Activated CD4-positive, alpha-beta T cell treated with anti-CD3 and anti-CD28 coated beads, Interleukin-2, amount 10 ng/mL, durations not matched to agents 7 days and 5 days (primary cell): Measurements from ENCODE around the gene KRTAP5-7. TPM values are rescaled to one million over a fixed set of nuclear protein-coding genes. Genes with fewer than 3 reads are reported as not detected.
"Not testable (repeated sequence)": the region's sequence is repeated elsewhere in the genome, so short reads cannot be mapped to it uniquely, and the experiment has no call there.

Experiments used
- CTCF ChIA-PET: fragments of 350-600 bp; sonication (Branson Sonifier 250); formaldehyde crosslinking; loops from one replicate; lab custom pipeline; 2021; ENCODE audit warnings: antibody characterized with exemption; lab: Charles Lee
- POLR2A ChIA-PET: fragments of 350-600 bp; sonication (Branson Sonifier 250); formaldehyde crosslinking; loops from one replicate; lab custom pipeline; 2021; ENCODE audit warnings: antibody characterized with exemption; lab: Charles Lee
- DNase-seq: peaks from one replicate; pipeline ENCODE4 v3.0.0-alpha.2; 2020
- H3K27ac Mint-ChIP-seq: one replicate; pipeline ENCODE4 v1.8.0; 2021; ENCODE audit warnings: mild to moderate bottlenecking, moderate library complexity, mixed read lengths
- H3K27me3 Mint-ChIP-seq: one replicate; pipeline ENCODE4 v1.8.0; 2021; ENCODE audit warnings: mixed read lengths
- H3K36me3 Mint-ChIP-seq: one replicate; pipeline ENCODE4 v1.8.0; 2021; ENCODE audit warnings: low read depth, mixed read lengths
- H3K4me1 Mint-ChIP-seq: one replicate; pipeline ENCODE4 v1.8.0; 2021; ENCODE audit warnings: mixed read lengths
- H3K4me3 Mint-ChIP-seq: one replicate; pipeline ENCODE4 v1.8.0; 2021; ENCODE audit warnings: mild to moderate bottlenecking, moderate library complexity, mixed read lengths
- H3K9me3 Mint-ChIP-seq: one replicate; pipeline ENCODE4 v1.8.0; 2021; ENCODE audit warnings: mixed read lengths
- total RNA-seq, 2 experiments: library from RNA; stranded (reverse); gene quantifications; one replicate each; pipeline ENCODE4 v1.2.3, GENCODE V29; 2021

KRTAP5-7 gene
- under 1 TPM in 1 of 2 experiments, not detected in 1; 0.29 TPM for total RNA-seq

GRCh38 chr11:71526796-71527575 lies at the start of gene KRTAP5-7:
Gene KRTAP5-7 (plus strand): TSS chr11:71527267. CDS start chr11:71527301, 34 bp downstream.
- H3K4me3 Mint-ChIP-seq, H3K27ac Mint-ChIP-seq, H3K9me3 Mint-ChIP-seq, H3K36me3 Mint-ChIP-seq, H3K27me3 Mint-ChIP-seq, POLR2A ChIA-PET, H3K4me1 Mint-ChIP-seq, DNase-seq, CTCF ChIA-PET: not testable (repeated sequence)

GRCh38 chr11:71477641-71478527 lies 49.2 kb upstream of the KRTAP5-7 start:
- Mint-ChIP-seq H3K4me1 (no peaks in the 10 kb centered on the region), H3K4me3 (no peak overlapping the region), H3K27me3 (no peaks in the 10 kb centered on the region), H3K36me3 (peaks cover 42% of the 10 kb centered on the region), H3K9me3 (no peaks in the 10 kb centered on the region), H3K27ac (no peak overlapping the region)
- DNase-seq: no peak
- CTCF ChIA-PET: no interaction called here
- POLR2A ChIA-PET: no interaction called here

- no peak for DNase-seq
- Mint-ChIP-seq H3K4me1 (no peaks in the 10 kb centered on the region), H3K36me3 (peaks cover 48% of the 10 kb centered on the region), H3K27me3 (no peaks in the 10 kb centered on the region), H3K9me3 (no peaks in the 10 kb centered on the region), H3K27ac (no peak overlapping the region), H3K4me3 (no peak overlapping the region)
- ChIA-PET POLR2A (no interaction called here), CTCF (no interaction called here)
These were observed 48.6 kb upstream of the KRTAP5-7 start for GRCh38 chr11:71478528-71478840.

- Mint-ChIP-seq H3K27me3 (no peaks in the 10 kb centered on the region), H3K4me3 (no peak overlapping the region), H3K9me3 (no peaks in the 10 kb centered on the region), H3K27ac (no peak overlapping the region), H3K4me1 (no peaks in the 10 kb centered on the region), H3K36me3 (peaks cover 58% of the 10 kb centered on the region)
- POLR2A ChIA-PET: no interaction called here
- no peak for DNase-seq
- CTCF ChIA-PET: no interaction called here
These were observed 45.7 kb upstream of the KRTAP5-7 start for GRCh38 chr11:71481101-71481960.

- H3K4me3 Mint-ChIP-seq: no peak overlapping the region
- POLR2A ChIA-PET: no interaction called here
- H3K9me3 Mint-ChIP-seq: no peaks in the 10 kb centered on the region
- no peaks in the 10 kb centered on the region for H3K27me3 Mint-ChIP-seq
- no peak for DNase-seq
- peaks cover 57% of the 10 kb centered on the region for H3K36me3 Mint-ChIP-seq
- no peaks in the 10 kb centered on the region for H3K4me1 Mint-ChIP-seq
- CTCF ChIA-PET: no interaction called here
- no peak overlapping the region for H3K27ac Mint-ChIP-seq
These were observed 44.9 kb upstream of the KRTAP5-7 start for GRCh38 chr11:71482216-71482615.

GRCh38 chr11:71482746-71483364 lies 44.2 kb upstream of the KRTAP5-7 start:
- H3K27ac Mint-ChIP-seq: no peak overlapping the region
- DNase-seq: no peak
- no peaks in the 10 kb centered on the region for H3K27me3 Mint-ChIP-seq
- ChIA-PET CTCF (no interaction called here), POLR2A (no interaction called here)
- H3K36me3 Mint-ChIP-seq: peaks cover 55% of the 10 kb centered on the region
- H3K4me1 Mint-ChIP-seq: peaks cover 1% of the 10 kb centered on the region
- no peak overlapping the region for H3K4me3 Mint-ChIP-seq
- H3K9me3 Mint-ChIP-seq: no peaks in the 10 kb centered on the region

- Mint-ChIP-seq H3K4me1 (peaks cover 4% of the 10 kb centered on the region), H3K36me3 (peaks cover 55% of the 10 kb centered on the region), H3K27ac (no peak overlapping the region), H3K4me3 (no peak overlapping the region), H3K9me3 (no peaks in the 10 kb centered on the region), H3K27me3 (no peaks in the 10 kb centered on the region)
- DNase-seq: no peak
- ChIA-PET CTCF (no interaction called here), POLR2A (no interaction called here)
These were observed 43.4 kb upstream of the KRTAP5-7 start for GRCh38 chr11:71483692-71484091.

- H3K27ac Mint-ChIP-seq: no peak overlapping the region
- H3K4me3 Mint-ChIP-seq: no peak overlapping the region
- DNase-seq: no peak
- H3K36me3 Mint-ChIP-seq: peaks cover 57% of the 10 kb centered on the region
- no peaks in the 10 kb centered on the region for H3K27me3 Mint-ChIP-seq
- no peaks in the 10 kb centered on the region for H3K9me3 Mint-ChIP-seq
- CTCF ChIA-PET: interaction anchor here (1.0 kb wide), 1 partner anchor 16 kb away, joined by 3 read pairs; no protein-coding TSS in a partner anchor
- peaks cover 11% of the 10 kb centered on the region for H3K4me1 Mint-ChIP-seq
- POLR2A ChIA-PET: no interaction called here
These were observed 42.6 kb upstream of the KRTAP5-7 start for GRCh38 chr11:71484248-71485062.

- no peaks in the 10 kb centered on the region for H3K9me3 Mint-ChIP-seq
These were observed 42.0 kb upstream of the KRTAP5-7 start for GRCh38 chr11:71485063-71485399.

GRCh38 chr11:71485466-71485865 lies 41.6 kb upstream of the KRTAP5-7 start:
- Mint-ChIP-seq H3K9me3 (no peaks in the 10 kb centered on the region), H3K4me1 (peaks cover 13% of the 10 kb centered on the region), H3K27ac (no peak overlapping the region), H3K27me3 (no peaks in the 10 kb centered on the region), H3K36me3 (peaks cover 50% of the 10 kb centered on the region), H3K4me3 (no peak overlapping the region)
- ChIA-PET POLR2A (no interaction called here), CTCF (interaction anchor here (1.0 kb wide), 1 partner anchor 15 kb away, joined by 3 read pairs; no protein-coding TSS in a partner anchor)
- DNase-seq: no peak

More at GRCh38 chr11:71485063-71485399, 42.0 kb upstream of the KRTAP5-7 start:
- Mint-ChIP-seq H3K4me1 (peaks cover 13% of the 10 kb centered on the region), H3K27ac (no peak overlapping the region), H3K4me3 (no peak overlapping the region), H3K36me3 (peaks cover 52% of the 10 kb centered on the region), H3K27me3 (no peaks in the 10 kb centered on the region)
- POLR2A ChIA-PET: no interaction called here
- CTCF ChIA-PET: interaction anchor here (1.0 kb wide), 1 partner anchor 16 kb away, joined by 3 read pairs; no protein-coding TSS in a partner anchor
- DNase-seq: no peak

GRCh38 chr11:71486320-71486719 lies 40.7 kb upstream of the KRTAP5-7 start:
- no peak overlapping the region for H3K27ac Mint-ChIP-seq
- no peaks in the 10 kb centered on the region for H3K27me3 Mint-ChIP-seq
- ChIA-PET CTCF (no interaction called here), POLR2A (no interaction called here)
- no peak overlapping the region for H3K4me3 Mint-ChIP-seq
- H3K4me1 Mint-ChIP-seq: peaks cover 13% of the 10 kb centered on the region
- H3K36me3 Mint-ChIP-seq: peaks cover 45% of the 10 kb centered on the region
- DNase-seq: no peak
- H3K9me3 Mint-ChIP-seq: no peaks in the 10 kb centered on the region
